Activated CD4-positive, alpha-beta T cell treated with anti-CD3 and anti-CD28 coated beads for 4 hours (primary cell): ENCODE data around the gene SLC40A1.

Experiments
- DNase-seq, 2 donors: peaks; one replicate each; pipeline ENCODE4 v3.0.0-alpha.2; 2020

Gene SLC40A1

DNA sequence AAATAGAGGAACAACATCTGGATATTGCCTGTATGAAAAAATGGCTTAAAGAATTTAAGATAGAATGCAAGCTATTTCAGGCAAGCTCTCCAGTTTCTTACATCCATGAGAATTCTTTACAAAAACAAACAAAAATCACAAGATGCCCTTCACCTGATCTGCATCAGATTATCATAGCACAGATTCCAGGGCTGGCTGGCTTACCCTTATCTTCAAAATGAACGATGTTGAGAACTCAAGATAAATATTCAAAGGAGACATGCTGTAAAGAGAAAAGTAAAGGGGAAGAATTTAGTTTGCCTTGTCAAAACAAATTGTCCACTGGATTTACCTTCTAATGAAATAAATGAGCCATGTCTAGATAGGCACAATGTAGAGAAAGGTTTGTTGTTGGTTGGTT is 18.7 kb upstream of the SLC40A1 start:
- DNase-seq, result no peak

DNA sequence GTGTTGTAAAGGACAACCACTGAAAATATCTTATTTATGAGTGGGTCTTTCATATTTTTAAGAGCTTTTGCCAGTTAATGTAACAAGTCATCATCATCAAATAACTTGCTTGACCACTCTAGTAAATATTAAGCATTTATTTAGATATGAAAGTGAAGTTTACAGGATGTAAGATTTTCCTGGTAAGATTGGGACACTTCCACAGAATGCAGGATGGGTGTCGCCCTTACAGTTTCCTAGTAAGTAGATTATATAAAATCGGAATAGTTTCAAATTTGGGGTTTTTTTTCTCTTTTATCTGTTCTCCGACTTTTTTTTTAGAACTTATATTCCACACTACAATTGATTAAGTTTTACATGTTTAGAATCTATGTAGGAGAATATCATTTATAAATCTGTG is 14.8 kb upstream of the SLC40A1 start:
- no peak for DNase-seq

DNA sequence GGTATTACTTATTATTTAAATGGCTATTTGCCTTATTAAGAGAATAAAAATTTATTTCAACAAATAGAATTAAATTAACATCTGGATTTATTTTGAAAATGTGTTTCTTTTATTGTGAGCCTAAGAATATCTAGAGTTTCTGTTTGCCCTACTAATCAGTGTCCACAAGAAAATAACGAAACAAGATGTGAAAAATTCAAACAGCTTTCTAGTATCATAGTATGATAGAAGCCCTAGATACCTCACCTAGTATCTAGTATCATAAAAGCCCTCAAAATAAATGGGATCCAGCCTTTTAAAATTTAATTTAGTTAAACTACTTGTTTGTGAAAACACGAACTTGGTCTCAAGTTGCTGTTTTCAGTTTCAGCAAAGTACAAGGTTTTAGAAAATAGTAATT is 13.7 kb upstream of the SLC40A1 start:
- no peak for DNase-seq

DNA sequence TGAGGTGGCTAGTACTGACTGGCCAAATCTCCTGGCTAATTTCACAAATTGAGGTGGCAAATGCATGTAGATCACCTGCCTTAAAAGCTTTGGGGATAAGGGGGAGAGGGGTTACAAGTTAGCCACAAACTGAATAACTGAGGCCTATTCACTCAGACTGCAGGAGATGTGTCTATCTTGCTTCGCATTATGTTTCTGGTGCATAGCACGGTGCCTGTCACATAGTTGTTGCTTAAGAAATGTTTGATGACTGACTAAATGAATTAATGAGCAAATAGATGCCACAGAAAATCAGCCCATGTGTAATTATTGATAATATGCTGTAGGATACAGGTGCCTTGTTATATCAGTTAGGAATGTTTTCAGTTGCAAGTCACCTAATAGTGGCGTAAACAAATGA is 12.5 kb upstream of the SLC40A1 start:
- DNase-seq, result no peak

DNA sequence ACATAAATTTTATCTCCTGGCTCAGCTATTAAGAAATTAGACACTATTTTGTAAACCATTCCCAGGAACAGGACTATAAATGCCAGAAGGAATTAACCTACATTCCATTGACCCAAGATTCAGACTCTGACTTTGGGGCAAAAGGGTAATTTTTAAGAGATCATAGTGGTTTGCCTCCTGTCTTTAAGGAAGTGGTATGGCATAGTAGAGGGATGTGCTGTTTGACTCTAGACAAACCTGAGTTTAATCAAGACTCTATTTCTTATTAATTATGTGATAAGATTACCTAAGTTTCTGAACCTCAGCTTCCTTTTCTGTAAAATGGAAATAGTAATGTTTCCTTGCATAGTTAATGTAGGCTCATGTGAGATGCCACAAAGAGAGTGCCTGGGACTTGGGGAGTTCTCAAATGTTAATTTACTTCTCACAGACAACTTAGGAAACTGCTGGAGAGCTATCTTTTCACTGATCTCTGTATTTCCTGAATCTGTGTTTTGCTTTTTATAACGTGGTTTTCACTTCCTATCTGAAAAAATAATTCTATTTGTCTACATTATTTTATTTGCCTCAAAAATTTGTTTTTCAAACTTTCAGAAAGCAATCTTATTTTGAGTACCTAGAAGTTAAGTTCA is 11.9 kb upstream of the SLC40A1 start:
- no peak for DNase-seq

DNA sequence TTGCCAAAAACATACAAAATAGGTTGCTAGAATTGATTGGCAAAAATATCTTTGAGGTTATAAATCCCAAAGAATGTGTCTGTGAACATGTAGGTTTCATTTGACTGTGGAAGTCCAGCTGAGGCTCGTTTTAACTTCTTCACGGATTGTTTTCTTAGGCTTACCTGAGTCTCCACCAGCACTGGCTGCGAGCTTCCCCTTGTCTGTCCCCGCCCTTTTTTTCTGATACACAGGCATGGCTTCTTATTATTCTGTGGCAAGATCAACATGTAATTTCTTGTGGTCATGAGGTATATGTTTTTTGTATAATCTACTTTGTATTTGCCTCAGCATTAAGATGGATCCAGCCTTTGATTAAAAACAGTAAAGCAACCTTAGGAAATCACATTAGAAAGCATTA is 7.2 kb upstream of the SLC40A1 start:
- no peak for DNase-seq

DNA sequence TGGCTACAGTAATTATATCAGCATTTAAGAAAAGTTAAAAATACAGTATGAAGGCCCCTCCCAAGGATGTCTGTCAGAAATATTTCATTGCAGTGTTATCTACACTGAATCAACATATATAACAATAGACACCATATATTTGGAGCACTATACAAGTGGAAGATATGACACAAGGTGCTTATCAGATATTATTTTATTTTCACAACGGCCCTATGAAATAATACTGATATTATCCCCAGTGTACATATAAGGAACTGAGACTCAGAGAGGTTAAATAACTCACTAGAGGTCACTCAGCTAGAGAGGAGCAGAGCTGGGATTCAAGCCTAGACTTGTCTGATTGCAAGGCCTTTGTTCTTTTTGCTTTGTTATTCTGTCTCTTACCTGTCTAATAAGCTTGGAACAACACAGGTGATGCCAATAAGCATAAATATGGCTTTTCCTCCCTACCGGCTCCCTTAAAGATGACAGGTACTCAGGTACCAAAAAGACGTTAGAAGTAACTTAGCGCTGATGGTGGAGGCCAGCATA is 4.7 kb upstream of the SLC40A1 start:
- DNase-seq, result no peak

DNA sequence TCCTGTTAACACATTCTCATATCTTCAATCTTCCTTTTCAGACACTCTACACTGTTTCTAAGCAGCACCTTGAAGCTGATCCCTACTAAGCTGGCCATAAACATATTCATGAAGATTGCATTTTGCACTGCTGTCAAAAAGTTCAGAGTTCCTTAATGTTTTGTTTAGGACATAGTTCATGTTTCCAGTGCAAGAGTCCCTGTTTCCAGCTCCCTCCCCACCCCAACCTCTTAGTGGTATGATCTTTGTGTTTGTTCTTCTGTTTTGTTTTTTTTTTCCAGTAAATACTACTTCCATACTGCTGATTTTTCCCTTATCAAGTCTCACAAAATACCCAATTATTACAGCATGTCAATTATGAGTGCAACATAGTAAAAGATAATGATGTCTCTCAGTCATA is 4.1 kb upstream of the SLC40A1 start:
- DNase-seq, result no peak

DNA sequence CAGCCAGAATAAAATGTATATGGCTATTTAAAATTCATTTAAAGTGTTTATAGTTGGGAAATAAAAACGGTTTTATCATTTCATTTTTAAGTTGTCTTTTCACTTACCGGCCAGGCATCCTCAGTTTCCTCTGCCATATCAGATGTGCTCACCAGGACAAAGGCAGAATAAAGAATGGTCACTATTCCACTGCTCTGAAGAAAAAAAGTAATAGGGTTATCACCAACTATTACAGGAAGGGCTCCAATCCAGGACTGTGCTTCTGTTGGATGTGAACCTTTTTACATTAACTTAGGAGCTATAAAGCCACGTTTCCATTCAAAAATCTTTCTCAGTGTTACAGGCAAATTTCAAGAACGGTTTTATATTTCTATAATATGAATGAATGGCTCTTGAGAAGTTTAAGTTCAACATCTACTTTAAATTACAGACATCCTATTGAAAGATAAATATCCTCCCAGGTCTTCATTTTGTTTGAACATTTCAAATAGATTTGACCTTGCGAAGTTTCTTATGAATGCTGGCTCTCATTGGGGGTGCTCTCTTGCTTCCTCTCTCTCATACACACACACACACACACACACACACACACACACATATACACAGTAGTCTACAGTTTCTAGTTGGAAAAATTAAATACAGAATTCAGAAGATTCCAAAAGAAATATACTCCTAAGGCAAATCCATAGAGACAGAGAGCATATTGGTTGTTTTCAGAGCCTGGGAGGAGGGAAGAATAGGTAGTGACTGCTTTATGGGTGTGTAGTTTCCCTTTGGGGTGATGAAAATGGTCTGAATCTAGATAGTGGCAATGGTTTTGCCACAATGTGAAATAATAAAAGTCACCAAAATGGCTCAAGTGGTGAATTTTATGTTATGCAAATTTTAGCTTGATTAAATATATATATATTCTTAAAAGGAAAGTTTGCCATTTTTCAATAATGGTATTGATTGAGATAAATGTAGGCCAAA is 2.9 kb upstream of the SLC40A1 start:
- DNase-seq, result no peak

DNA sequence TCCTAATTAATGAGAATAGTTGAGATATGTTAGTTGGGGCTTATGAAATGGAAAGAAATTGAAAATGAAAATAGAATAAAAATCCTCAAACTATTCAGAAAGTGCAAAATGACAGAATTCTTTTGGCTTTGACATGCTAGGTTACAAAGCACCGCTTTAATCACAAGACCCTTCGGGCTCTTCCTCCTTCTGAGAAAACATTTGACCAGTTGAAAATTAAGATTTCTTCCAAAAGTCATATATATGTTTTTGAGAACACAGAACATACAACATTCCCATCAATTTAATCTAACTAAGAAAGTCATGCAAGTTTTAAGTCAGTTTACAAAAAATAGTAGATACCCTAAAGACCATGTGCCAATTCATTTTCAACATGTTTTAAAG is 2.2 kb upstream of the SLC40A1 start:
- DNase-seq, result no peak

DNA sequence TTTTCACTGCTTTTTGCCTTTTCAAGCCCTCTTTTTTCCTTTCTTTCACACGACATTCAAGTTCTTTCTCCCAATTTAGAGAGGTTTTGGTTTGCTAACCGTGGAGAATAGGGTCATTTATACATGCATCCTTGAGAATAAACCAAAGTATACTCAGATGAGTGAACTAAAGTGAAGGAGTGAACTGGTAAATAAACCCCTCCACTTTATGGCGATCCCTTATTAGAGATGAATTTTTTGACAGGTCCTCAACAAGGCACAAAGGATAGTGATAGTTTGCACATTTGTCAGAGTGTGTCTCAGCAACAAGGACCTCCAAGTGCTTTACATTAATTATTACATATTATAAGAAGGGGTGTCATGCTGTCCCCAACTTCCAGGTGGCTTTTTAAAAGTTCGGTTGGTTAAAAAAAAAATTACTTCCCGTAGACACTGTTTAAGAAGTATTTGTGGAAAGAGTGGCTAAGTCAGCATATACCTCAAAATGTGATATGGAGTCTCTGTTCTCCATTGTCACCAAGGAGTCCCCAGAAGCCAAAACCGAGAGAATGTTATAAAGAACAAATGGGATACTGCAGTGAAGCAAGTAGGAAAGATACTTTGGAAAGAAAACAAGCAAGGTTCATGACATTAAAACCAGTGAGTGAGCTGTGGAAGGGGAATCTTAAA is 1.7 kb upstream of the SLC40A1 start:
- no peak for DNase-seq

DNA sequence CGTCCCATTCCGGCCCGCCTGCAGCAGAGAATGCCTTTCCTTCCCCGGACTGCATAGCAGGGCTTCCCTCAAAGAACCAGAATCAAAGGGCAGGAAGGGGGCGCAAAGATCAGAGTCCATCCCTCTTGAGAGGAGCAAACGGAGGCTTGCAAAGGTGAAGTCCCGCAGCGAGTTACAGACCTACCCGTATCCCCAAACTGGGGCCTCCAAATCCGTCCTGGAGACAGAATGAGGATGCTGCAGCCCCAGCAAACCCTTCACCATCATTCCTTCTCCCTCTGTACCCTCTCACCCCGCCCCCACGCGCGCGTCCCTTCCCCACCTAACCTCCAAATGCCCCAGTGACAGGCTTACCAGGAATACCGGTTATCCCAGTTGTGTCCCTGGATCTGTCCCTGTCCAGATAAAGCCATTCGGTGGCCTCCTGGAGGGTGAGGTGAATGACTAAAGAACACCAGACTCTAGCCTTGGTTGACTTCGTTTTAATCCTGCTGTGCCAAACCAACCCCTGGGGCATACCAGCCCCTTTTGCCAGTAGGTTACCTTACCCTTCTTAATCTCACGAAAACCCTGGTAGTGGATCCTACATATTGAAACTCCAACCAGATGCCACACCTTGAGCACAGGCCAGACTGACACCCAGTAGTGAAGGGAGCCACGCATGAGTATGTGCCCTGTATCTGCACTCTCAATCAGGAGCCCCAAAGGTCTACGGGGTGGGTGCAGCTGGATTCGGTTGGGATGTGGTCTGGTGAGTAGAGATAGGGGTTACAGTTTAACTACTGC is 961 bp upstream of the SLC40A1 start:
- no peak for DNase-seq

DNA sequence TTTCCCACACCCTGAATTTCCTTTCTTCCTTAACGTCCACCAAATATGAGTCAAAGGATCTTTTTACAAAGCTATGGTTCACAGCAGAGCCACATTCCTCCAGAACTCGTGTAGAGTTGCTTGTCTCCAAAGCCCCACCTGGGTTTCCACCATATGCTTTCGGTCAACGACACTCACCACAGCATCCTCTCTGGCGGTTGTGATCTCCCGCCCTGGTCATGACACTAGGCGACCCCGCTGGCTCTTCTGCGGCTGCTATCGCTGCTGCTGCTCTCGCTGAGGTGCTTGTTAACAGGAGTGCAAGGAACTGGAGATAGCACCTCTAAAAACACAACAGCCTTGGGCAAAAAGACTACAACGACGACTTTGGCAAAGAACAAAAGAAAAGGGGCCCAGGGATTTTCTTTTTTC is 340 bp downstream of the SLC40A1 start:
- DNase-seq, result peak; percentile 8 to 9

DNA sequence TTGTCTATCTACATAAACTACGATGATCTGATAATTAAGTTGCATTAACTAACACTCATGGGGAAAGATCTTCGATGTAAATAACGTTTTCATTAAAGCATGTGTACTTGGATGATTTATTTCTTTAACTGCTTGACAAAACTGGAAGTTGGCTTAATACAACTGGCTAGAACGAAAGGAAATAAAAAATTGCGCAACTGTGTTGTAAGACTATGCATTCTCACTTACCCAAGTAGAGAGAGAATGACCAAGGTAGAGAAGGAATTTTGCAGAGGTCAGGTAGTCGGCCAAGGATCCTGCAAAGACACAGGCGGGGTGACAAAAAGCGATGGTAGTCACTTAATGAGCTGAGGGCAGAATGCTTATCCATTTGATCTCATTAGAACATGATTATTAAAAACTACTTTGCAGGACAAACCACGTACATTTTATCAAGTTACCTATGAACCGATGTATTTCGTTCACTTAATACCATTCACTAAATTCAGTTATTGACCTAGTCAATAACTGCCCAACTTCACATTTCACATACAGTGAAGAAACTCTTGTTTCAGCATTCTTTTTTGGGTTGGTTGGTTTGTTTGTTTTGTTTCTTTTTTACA is 900 bp downstream of the SLC40A1 start:
- DNase-seq, result no peak

DNA sequence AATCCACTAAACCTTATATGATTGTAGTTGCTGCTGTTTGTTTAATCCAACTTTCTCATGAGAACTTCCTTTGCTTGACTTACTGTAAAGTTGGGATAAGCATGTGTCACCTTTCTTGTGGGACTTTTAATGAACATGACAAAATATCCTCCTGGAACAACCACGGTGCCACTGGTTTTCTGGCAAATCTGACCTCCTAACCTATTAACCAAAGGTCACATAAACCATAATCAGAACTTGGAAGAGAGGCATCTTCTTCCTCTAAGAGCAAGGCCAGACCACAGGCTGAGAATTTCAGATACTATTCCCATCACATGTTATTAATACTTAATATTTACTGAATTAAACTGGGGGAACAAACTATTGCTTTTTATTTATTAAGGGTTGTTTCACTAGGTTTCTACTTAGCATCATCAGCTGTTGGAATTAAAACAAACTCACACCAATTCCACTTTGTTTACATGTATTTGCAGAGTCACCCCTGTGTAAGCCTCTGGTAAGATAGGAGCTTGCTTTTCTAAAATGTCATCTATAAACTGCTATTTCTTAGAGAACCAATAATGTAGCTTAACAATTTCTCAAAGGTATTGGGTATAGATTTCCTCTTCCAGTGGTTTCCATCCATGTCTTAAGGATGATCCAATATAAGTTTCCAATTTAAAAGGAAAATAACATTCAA is 2.2 kb downstream of the SLC40A1 start:
- DNase-seq, result no peak

DNA sequence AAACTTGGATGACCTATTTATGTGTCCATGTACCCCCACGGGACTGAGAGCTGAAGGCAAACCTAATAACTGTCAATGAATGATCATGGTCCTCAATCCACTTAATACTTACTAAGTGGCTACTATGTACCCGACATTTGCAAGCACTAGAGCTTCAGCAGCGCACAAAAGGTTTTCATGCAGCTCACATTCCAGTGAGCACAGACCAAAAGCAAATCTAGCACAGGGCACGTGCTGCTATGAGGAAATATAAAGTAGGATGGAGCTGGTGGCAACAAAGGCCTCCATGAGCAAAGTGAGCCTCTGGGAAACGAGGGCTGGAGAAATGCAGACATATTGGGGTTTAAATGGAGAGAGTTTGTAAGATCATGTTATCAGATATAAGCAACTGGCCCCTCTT is 3.5 kb downstream of the SLC40A1 start:
- DNase-seq, result no peak

DNA sequence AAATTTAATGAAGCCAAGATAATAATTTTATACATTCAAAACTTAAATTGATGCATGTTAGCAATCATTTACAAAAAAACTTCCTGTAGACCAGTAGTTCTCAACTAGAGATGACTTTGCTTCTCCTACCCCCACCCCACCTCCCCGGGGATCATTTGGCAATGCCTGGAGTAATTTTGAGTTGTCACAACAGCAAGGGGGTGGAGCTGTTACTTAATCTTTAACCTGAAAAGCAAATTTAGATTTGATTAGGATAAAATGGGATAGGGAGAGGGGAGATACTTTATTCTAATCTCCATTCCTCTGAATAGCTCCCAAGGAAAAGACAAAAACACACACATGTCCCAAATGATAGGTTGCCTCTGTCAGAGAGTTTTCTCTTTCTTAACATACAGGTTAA is 4.2 kb downstream of the SLC40A1 start:
- no peak for DNase-seq

DNA sequence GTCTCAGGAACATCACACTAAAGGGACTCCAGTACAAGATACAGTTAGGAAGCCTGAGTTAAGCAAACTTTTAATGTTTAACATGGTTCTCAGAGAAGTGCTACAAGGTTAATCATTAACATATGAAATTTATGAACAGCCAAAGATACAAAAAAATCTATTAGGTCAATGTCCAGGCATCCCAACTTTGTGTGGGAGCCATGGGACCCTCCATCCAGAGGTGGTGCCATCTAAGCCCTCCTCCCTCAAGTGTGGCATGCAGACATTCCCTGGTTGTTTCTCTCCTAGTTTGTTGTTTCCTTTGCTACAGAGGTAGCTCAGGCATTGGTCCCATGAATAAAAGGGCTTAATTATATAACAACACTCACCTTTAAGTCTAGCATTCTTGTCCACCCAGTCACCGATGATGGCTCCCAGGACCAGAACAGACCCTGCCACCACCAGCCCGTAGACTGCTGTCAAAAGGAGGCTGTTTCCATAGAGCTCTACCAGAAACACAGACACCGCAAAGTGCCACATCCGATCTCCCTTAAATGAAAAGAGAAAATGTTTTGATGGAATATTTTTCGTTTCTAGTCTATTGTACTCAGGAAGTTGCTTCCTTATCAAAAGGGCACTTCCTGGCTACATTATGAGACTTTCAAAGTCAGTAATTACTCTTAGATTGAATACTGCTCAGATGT is 5.7 kb downstream of the SLC40A1 start:
- no peak for DNase-seq

DNA sequence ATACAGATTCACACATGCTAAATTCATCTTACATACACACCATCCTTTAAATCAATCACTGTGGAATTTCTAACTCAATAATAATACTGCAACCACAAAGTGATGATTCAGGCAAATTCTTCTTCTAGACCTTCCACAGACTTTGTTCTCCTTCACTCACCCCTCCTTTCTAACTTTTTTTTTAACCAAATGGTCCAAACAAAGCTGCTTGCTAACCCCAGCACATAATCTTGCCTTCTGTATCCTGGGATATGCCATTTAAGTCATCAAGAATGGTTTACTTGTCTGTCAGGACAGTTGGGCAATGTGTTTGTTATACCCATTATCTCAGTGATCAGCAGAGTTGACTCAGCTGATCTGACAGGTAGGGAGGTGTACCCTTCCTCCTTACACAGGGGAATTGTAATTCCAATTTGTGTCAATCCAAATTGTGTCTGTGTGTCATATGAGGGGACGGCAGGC is 10.0 kb downstream of the SLC40A1 start:
- DNase-seq, result no peak

DNA sequence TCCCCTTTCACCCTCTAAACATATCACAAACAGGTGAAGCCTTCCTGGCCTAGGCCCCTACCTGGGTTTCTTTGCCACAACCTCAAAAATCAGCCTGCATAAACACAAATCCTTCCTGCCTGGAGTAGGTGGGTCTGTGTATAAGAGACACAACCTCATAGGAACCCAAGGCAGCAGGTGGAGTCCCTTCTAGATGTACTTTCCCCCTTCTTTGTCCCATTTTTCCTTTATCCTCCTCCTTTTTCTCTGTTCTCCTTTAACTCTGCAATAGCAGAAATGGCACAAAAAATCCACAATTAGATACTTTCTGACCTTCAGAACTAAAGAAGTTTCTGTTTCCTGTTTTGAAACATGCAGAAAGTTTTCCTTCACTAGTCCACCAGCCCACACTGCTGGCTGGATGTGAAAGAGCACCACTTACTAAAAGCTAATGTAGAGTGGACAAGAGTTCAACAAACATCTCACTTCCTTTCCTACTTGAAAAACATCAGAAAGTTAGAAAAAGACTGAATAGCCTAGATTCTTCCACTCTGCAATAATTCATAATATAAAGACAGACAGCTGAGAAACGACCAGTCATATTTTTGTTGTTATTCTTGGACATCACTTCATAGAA is 11.2 kb downstream of the SLC40A1 start:
- no peak for DNase-seq

DNA sequence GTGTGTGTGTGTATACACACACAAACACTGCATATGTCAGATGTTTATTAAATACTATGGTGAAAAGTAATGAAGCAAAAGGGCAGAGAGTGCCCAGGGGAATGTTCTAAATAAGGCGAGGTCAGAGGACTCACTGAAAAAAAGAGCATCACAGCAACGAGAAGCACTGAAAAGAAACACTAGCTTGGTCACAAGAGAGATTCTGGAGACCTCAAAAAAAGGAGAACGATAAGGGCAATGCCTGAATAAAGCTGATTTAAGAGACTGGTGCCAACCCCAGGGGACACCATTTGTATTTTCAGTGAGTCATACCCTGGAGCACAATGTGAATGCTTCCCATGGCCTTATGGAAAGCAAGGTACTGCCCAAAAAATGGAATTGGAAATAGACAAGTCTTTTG is 14.5 kb downstream of the SLC40A1 start:
- DNase-seq, result no peak
